HG02642 (cell line): ENCODE data around the gene GIPC2.

Source experiments
- ATAC-seq: cut with Tn5 transposase; IDR thresholded peaks from one replicate; pipeline ENCODE4 v1.9.1; 2021; ENCODE audit warnings: mild to moderate bottlenecking; ENCODE audit not compliant: unreplicated experiment, poor library complexity

The GIPC2 gene

DNA sequence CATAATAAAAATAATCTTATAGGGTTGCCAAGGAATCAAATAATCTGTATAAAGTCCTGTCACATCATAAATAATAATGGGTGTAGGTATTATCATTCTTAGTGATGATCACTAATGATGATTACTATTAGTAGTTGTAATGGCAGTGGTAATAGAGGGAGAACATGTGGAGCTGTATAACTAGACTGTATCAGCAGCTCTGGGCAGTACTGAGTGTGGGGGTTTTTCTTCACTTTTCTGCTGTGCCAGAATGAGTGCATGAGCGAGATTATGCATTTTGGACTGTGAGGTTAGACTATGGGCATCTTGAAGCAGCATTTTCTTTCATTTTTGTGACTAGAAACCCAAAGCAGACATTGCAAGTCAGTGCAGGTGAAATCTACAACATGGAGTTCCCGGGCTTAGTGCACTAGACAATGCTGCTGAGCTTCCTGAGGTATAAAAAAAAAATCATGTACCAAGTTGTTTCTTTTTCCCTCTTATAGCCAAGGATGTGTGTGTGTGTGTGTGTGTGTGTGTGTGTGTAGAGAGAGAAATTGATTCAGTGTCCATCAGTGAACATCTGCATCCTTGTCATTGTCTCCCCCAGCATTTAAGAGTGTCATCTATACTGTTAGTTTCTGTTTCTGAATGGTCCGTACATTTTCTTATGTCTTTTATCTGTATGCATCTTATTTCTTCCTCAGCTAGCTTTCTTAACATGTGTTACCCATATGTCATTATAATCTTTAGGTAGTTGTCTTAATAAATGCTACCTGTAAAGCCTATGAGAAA, 86.6 kb downstream of the GIPC2 start:
- ATAC-seq = no peak

DNA sequence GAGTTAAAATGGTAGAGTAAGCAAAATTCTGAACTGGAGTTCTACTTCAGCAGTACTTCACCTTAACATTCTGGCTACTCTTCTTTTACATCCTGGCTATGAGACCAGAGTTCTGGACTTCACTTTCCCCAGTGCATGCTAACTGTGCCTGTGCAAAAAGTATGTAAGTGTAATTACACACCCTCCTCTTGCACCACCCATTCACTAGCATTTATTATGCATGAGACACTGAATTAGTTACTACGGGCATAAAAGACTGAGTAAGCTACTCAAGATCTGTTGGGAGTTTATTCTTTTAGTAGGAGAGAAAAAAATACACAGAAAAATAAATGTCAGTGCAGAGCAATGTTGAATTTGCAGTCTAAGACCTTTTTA, 87.2 kb downstream of the GIPC2 start:
- no peak for ATAC-seq

DNA sequence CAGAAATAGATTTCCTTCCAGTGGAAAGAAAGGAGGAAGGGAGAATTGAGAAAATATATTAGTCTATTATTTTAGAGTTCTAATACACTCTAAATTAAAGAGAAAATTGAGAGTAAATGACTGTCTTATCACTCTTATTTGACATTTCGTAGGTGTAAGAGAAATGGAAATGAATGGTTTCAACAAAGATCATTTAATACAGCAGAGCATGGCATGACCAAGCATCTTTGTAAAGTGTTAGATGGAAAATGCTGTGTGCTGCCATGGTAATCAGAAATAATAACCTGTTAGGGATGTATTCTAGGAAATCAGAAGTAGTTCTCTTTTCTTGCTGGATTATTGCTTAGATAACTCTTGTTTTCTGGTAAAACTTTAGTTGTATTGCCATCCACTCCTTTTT, 90.9 kb downstream of the GIPC2 start:
- ATAC-seq = no peak

DNA sequence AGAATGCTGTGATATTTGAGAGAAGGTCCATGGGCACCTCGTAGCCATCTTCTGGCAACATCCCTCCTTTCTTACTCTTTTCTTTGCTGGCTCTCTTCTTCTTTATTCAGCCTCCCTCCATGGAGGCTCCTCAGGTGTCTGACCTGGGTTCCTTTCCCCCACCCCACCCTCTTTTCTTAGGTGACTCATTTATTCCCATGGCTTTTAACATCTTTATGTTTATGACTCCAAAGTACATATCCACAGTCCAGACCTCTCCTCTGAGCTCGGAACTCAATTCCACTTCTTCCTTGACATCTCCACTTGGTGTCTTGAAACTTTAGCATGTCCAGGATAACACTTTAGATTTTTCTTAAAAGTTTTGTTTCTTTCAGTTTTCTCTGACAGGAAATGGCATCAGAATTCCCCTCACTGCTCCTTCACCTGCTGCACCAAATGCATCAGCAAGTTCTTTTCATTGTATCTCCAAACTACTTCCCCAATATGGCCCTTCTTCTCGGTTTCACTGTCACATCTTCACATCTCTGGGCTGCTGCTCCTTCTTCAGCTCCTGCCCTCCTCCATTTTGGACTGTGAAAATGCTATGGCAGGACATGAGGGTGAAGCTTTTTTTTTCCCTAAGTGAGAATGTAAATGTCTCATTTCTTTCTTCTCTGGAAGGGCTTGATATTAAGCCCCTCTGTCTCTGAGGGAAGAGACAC, 95.9 kb downstream of the GIPC2 start:
- peak; percentile 43 for ATAC-seq

DNA sequence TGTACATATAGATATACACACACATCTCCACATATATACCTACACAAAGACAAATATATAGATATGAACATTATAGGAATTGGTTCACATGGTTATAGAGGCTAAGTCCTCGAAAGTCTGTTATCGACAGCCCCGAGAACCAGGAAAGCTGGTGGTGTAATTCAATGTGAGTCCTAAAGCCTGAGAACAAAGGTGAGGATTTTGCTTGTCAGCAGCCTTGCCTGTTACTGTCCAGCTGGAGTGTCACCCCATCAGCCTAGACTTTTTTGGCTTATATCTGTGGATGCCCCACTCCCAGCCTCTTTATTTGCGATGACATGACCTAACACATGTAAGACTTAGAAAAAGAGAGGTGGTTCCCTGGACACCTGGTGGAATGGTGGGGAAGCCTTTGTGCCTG, 97.0 kb downstream of the GIPC2 start:
- no peak for ATAC-seq

DNA sequence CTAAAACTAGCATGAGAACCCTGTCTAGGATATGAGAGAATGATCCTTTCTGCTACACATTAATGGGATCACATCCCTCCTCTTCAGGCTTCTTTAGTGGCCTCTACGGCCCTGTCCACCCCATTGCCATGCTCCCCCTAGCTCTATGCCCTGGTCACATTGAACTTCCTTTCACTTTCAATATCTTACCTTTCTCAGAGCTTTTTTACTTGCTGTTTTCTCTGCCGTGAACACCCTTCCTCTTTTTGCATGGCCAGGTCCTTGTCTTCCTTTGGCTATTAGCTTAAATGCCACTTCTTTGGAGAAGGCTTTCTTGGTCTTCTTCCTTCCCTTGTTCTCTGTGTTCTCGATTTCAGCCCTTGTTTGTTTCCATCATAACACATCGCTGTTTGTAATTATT, 97.4 kb downstream of the GIPC2 start:
- peak; percentile 76 for ATAC-seq

DNA sequence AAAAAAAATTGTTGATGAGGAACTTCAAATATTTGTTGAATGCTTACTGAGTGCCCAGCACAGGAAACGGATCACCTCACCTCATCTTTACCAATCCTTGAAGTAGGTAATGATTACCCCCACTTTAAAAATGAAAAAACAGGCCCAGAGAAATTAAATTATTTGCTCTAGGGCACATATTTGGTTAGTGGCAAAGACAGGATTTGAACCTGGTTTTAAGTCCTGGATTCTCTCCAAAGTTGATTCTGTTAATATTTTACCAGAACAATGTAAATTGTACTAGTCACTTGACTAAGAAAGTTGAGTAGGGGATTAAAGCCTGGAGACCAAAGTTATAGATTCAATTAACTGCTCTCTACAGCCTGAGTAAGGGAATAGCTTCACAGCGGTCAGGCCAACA, 97.9 kb downstream of the GIPC2 start:
- ATAC-seq = peak; percentile 1

DNA sequence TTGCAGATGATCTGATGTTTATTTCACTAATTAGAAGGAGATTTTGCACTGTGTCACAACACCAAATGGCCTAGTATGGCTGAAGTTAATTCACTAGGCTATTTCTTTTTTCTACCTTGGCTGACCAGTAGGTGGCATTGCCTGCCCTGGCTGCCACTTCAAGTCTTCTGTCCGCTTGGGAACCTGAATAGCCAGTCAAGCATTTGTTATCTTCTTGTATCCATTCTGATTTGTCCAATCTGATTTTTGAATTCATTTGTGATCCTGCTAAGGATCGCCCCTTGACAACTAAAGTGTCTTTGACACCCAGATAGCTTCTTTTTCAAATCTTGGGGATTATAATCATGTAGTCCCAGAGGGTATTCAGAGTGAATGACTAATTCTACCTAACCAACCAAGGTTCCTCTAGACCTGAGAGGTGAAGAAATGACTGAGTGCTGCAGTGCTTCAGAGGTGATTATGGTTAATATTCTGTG, 99.4 kb downstream of the GIPC2 start:
- ATAC-seq = peak; percentile 82

DNA sequence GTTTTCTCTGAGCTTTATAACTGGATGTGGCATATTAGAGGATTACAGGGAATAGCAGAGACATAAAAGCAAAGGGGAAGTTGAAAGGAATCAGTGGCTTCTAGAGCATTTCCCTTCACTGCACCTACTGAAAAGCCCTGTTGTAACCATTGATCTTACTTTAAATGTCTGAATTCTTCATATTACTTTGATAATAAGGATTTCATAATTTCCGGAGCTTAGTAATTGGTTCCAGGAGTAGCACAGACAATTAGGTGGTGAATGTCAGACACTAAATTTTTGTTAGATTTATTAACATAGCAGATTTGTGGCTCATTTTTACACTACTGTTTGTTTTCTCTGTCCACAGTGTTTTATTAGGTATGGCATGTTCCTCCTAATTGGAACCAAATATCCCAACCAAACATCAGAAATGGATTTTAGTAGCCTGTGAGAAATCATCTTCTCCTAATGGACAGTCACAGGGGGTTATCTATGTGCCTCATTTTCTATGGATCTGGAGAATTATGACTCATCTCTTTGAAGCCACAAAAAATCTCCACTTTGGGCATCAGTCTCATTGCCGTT, 100.5 kb downstream of the GIPC2 start:
- ATAC-seq = no peak

DNA sequence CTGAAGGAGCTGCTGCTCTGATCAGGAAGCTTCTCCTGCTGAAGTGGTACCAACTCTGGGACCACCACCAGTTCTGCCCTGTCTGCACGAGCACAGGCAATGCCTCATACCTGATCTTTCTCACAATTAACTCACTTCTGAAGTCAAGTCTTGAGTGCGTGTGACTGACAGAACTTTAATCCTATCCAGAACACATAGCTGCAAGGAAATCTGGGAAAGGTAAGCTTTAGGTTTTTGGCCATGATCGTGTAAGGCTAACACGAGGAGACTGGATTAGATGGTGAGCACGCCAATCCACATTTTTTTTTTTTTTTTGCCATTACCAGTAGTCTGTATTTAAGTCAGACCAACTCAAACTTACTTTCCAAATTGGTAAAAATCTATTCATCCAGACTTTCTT, 101.3 kb downstream of the GIPC2 start:
- no peak for ATAC-seq

DNA sequence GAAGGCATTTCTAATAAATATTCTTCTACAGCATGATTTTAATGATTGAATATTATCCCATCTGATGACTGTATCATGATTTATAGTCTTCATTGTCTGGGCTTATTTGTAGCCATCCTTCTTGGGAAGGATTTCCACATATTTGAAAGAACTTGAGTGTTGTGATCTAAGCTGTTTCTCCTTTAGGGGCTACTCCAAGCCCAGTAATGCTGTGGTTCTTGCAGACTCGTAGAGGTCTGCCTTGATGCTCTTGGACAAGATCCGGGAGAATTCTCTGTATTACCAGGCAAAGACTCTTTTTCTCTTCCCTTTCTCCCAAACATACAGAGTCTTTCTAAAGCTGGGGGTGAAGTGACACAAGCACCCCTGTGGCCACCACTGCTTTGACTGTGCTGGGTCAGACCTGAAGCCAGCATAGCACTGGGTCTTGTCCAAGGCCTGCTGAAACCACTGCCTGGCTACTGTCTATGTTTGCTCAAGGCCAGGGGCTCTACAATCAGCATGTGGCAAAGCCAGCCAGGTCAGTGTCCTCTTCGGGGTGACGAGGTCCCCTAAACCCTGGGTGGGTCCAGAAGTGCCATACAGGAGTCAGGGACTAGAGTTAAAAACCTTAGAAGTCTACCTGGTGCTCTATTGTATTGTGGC, 107.4 kb downstream of the GIPC2 start:
- no peak for ATAC-seq

DNA sequence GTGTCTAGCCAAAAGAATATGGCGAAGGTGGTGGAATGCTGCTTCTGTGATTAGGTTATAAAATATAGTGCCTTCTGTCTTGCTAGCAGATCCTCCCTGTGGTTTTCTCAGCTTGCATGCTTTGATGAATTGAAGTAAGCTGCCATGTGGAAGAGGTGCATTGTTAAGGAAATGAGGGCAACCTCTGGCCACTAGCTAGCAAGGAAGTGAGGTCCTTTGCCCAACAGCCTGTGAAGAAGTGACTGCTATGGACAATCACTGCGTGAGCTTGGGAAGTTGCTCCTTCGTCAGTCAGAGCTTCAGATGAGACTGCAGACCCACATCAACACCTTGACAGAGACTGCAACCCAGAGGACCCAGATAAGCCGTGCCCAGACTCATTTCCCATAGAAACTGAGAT, 109.4 kb downstream of the GIPC2 start:
- no peak for ATAC-seq

DNA sequence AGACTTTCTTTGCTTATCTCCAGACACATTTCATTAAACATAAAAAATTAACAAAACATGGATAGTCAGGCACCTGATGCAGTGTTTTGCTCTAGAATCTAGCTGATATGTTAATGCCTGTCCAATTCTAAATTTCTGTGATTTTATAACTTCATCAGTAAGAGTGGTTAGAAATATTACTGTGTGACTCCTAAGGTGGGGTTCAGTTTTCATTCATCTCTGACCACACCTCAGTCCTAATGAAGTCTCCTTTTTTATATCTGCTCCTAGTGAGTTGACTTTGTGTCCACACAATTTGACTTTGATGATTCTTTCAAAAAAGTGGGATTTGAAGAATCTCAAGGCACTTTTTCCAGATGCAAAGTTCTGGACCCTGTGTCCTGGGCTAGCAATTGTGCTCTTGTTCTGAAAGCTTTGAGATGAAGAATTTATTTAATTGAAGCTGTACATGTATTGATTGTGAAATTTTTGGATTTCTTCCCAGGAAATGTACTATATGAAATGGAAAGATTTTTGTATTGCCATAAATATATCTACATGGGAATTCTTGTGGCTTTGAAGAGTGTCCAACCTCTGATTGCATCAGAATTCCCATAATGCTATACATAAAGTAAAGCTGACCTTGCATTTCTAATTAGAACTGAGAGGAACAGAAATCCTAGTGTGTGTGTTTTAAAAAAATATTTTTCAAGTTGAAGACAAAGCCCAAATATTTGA, 111.2 kb downstream of the GIPC2 start:
- no peak for ATAC-seq

DNA sequence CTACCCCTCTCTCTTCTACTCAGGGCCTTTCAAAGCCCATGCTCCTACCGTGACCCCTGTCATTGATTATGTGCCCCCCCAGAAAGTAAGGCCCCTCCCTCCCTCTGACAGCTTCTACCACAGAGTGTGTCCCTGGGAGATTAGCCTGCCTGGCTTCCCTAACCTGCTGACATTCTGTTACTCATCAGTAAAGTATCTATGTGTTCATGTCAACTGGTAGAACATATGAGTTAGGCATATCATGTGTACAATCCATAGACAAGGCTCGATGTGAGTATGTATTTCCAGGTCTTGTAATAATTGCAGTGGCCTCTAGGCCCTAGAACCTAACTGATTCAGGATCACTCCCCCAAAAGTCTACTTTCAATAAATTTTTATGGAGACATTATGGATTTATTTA, 120.0 kb downstream of the GIPC2 start:
- no peak for ATAC-seq

DNA sequence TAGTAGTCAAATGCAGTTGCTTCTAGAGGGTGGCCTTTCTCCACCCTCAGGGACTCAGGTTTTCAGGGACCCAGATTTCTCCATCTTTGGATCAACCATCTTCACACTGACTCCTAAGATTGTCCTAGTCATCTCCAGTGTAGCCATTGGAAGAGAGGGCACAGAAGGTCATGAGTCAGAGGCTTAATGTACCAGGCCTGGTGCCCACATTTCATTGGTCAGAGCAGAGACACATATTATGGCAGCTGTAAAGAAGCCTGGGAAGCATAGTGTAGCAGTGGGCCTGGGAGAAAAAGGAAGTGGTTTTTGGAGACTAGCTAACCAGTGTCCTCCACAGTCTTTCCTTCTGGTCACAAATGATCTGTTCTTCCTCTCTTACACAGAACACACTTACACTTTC, 122.5 kb downstream of the GIPC2 start:
- ATAC-seq = no peak

DNA sequence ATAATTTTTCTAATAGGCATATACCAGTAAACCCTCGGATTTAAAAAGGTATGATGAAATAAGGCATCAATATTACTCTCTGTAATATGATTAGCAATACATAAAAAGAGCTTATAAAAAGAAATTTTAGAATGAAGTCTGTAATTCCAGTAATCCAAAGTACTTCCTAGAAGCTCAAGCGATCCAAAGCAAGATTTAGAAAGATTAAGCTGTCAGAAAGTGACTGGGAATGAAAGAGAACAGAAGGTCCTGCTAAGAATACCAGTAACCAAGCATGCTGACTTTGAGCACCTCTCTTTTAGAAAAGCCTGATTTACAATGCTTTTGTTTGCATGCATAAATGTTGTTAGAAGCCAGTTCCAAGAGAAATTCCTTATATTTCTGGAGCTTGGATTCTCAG, 125.1 kb downstream of the GIPC2 start:
- ATAC-seq = no peak

DNA sequence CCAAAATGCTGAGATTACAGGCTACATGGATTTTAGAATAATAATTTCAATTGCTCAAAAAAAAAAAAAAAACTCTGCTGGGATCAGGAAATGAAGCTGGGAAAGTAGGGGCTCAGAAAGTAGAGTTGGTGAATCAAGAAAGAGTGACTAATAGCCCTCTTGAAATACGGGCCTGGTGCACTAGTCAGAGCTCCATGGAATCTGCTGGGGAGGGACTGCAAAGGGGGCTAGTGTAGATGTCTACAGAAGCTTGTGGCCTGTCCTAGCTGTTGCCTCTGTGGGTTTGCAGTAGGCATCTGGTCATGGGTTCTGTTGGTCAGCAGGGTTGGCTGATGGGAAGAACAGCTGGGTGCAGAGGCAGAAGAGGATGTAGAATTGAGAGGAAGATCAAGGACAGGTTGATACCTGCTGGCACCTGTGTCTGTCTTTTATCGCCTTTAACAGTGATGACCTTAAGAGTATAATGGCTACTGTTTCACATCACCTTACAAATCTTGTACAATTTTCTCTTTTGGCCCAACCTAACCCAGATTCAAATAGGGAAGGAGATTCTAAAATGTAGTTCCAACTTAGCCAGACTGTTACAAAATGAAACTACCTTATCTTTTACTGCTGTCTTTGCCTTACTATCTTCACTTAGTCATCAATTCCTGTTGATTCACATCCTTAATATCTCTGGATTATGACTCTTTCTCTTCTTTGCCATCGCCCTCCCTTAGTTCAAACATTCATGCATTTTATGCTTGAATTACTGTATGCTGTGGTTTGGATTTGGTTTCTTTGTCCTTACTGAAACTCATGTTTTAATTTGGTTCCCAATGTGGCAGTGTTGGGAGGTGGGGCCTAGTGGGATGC, 126.2 kb downstream of the GIPC2 start:
- no peak for ATAC-seq

DNA sequence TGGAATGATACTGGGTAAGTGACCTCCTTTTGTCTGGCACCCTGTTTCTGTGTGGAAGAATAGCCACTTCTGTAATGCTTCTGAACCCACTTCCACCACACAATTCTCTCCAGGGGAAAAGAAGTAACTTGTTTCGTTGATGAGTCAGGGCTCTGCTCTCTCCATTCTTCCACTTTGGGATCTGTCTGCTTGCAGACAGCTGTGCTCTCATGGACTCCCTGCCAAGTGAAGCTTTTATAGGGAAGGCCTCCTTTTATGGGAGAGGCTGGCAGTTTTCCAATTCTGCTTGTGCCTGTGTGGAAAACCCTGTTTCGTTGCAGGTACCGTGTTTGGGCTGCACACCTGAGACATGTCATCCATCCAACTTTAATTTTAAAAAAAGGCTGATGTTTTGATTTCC, 130.7 kb downstream of the GIPC2 start:
- no peak for ATAC-seq

DNA sequence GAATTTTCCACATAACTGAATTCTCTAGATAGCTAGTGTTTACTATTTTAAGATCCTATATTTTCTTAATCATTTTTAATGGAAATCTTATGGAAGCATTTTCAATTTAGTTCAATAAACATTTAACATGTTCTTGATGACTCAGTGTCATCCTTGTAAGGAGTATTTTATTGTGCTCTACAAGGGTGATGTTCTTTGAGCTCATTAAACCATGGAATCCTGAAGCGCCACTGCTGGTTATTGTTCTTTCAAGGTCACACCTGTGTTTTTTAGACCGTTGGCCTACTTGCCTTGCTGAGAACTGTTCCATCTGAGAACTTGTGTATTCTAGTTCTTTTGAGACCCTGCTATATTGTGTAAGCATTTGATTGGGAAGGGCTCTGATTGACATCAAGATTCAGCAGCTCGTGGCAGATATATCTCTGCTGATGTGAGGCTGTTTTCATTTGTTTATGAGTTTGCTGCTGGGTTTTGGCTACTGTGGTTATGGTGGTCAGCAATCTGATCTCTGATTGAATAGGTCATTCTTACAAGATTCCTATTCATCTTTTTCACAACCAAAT, 132.0 kb downstream of the GIPC2 start:
- ATAC-seq = no peak
